ENCODE data around the gene ZGPAT.
"Not testable (repeated sequence)": the region's sequence is repeated elsewhere in the genome, so short reads cannot be mapped to it uniquely, and the experiment has no call there.

Gene ZGPAT, protein sequence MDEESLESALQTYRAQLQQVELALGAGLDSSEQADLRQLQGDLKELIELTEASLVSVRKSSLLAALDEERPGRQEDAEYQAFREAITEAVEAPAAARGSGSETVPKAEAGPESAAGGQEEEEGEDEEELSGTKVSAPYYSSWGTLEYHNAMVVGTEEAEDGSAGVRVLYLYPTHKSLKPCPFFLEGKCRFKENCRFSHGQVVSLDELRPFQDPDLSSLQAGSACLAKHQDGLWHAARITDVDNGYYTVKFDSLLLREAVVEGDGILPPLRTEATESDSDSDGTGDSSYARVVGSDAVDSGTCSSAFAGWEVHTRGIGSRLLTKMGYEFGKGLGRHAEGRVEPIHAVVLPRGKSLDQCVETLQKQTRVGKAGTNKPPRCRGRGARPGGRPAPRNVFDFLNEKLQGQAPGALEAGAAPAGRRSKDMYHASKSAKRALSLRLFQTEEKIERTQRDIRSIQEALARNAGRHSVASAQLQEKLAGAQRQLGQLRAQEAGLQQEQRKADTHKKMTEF

DNA sequence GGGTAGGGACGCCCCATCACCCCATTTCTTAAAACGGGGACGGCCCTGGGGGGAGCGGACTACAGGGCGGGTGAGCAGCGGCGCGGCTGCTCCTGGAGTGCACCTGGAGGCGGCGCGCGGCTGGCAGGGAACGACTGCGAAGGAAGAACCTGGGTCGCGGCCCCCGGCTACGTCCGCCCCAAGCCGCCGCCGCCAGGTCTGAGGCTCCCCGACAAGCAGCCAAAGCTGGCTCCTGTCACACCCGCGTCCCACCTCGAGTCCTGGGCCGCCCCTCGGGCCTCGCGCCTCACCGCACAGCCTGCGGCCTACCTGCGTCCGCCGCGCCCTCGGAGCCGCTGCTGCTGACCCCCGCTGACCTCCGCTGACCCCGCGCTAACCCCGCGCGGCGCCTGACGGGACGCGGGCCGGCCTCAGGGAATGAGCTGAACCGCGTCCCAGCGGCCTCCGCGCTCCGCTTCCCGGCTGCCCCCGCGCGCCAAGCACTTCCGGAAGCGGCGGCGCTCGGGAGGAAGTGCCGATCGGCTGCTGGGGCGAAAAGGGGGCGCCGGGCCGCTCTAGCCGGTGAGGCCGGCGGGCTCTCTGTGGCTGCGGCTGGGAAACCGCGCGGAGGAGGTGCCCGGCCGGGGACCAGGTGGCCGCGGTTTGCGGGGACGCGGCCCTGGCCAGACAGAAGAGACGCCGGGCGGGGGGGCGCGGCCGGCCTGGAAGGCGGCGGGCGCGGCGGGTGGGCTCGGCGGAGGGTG lies at the start of gene ZGPAT, which contains the start of gene ARFRP1:
ZGPAT (plus strand) TSS at position 482 of the 743 bp plus-strand sequence. CDS start 542 bp downstream, outside the sequence.
ARFRP1 (minus strand) TSS at position 419 of the 743 bp plus-strand sequence. CDS start 885 bp downstream, outside the sequence.
- TF ChIP-seq, protein P1, sequence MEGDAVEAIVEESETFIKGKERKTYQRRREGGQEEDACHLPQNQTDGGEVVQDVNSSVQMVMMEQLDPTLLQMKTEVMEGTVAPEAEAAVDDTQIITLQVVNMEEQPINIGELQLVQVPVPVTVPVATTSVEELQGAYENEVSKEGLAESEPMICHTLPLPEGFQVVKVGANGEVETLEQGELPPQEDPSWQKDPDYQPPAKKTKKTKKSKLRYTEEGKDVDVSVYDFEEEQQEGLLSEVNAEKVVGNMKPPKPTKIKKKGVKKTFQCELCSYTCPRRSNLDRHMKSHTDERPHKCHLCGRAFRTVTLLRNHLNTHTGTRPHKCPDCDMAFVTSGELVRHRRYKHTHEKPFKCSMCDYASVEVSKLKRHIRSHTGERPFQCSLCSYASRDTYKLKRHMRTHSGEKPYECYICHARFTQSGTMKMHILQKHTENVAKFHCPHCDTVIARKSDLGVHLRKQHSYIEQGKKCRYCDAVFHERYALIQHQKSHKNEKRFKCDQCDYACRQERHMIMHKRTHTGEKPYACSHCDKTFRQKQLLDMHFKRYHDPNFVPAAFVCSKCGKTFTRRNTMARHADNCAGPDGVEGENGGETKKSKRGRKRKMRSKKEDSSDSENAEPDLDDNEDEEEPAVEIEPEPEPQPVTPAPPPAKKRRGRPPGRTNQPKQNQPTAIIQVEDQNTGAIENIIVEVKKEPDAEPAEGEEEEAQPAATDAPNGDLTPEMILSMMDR (conservative IDR thresholded peaks at IDR 0.05), result no peak
- peak within 1 kb of the TSS; percentile 96 for H3K27ac ChIP-seq

DNA sequence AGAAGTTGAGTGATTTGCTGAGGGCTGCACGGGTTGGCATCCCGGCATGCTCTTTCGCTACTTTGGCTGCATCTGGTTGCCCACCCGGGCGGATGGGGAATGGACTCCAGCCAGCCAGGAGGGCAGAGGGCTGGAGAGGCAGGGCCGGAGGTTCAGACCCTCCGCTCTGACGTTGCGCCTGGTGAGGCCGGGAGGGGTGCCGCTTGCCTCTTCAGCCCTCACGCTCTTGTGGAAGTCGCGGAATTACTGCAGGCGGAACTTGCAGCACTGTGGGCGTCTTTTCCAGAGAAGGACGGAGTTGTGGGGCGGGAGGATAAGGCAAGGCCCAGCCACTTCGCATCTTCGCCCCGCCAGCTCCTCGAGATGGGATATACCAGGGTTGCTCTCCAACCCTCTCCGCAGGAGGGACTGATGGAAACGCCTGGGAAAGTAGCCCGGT lies 49.1 kb upstream of the ZGPAT start:
- TF ChIP-seq, protein P1 (conservative IDR thresholded peaks at IDR 0.05), result no peak
- H3K27ac ChIP-seq, result peak overlapping the region; percentile 83

DNA sequence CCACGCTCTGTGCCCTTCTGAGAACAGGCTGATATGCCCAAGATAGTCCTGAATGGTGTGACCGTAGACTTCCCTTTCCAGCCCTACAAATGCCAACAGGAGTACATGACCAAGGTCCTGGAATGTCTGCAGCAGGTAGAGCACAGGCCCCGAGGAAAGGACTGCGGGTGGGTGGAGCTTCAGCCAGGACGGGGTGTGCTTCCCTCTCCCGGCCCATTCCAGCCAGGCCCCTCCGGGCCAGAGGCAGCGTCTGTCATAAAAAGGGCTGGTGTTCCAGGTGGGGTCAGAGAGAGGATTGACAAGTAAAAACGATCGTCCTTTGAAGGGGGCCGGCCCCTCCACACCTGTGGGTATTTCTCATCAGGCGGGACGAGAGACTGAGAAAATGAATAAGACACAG lies 48.5 kb upstream of the ZGPAT start:
- peak overlapping the region; percentile 83 for H3K27ac ChIP-seq
- TF ChIP-seq, protein P1 (conservative IDR thresholded peaks at IDR 0.05), result no peak

DNA sequence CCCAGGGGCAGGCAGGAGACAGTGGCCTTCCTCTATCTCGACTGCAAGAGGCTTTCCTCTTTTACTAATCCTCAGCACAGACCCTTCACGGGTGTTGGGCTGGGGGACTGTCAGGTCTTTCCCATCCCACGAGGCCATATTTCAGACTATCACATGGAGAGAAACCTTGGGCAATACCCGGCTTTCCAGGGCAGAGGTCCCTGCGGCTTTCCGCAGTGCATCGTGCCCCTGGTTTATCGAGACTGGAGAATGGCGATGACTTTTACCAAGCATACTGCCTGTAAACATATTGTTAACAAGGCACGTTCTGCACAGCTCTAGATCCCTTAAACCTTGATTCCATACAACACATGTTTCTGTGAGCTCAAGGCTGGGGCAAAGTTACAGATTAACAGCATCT lies 47.7 kb upstream of the ZGPAT start:
- not testable (repeated sequence) for H3K27ac ChIP-seq

- TF ChIP-seq, protein P1 (conservative IDR thresholded peaks at IDR 0.05), result no peak
Observed at GRCh38 chr20:63660622-63661021, 47.2 kb upstream of the ZGPAT start.

GRCh38 chr20:63661108-63661507 lies 46.7 kb upstream of the ZGPAT start:
- TF ChIP-seq, protein P1 (conservative IDR thresholded peaks at IDR 0.05), result no peak
- H3K27ac ChIP-seq, result no peak overlapping the region

More at GRCh38 chr20:63660622-63661021, 47.2 kb upstream of the ZGPAT start:
- H3K27ac ChIP-seq, result no peak overlapping the region

DNA sequence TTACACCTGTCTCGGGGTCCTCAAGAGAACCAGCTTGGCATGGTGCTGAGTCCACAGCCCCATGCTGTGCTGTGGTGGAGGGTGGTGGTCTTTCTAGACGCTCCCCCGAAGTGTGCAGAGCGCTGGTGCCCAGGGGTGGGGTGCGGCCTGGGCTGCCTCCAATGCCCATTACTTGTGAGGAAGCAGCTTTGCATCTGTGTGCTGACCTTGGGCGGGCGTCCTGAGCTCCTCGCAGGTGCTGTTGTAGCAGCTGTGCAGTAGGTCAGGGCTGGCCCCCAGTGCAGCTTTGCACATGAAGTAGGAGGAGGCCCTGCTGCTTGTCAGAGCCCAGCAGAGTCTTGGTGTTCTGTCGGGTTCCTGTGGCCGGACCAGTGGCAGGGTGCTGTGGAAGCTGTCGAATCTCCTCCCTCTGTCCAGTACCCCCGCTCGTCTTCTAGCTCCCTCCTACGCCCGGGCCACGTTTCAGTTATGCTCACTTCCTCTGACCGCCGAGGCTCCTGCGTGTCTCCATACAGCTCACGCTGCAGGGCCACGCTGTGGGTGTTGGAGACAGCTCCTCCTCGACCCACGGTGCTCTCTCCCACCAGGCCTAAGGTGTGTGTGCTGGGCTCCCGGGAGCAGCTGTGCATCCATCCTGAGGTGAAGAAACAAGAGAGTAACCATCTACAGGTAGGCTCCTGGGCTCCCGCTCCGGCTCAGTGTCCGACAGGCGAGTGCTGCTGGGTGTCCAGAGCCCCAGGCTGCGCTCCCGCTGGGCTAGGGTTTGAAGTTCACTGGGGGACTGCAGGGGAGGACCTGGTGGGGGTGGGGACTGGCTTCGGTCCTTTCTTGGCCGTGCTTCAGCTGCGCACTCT lies 45.7 kb upstream of the ZGPAT start:
- TF ChIP-seq, protein P1 (conservative IDR thresholded peaks at IDR 0.05), result no peak
- no peak overlapping the region for H3K27ac ChIP-seq
